ENCODE data around the gene RASA2.

DNA sequence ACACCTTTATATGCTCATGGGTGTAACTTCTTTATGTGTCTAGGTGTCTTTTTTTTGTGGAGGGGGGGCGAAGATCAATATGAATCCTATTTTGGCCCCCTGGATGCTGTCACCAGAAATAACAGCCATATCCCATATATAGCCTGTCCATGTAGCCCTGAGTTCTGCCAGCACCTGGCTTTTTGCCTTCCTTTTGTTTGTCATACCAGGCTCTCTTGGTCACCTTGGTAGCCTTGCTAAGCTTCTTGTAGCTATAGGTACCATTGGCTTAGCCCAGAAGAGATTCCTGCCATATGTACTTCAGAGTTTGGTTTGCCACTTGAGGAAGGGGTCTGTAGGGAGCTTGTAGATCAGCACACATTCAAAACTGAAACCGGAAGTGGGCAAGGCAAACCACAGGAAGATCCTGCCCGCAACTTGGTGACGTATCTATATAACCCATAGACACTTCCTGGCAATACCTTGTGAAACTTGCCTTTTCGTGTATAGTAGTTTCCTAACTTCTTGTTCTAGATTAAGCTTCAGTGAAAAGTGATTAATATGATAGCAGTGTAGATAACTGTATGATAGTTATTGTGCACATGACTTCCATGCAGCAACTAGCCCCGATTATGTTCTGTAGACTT, 11.9 kb downstream of the RASA2 start:
- TF ChIP-seq CTCF (IDR thresholded peaks at IDR 0.05): no peak
- TF ChIP-seq ZFX (IDR thresholded peaks at IDR 0.05; ENCODE audit: borderline replicate concordance): no peak

Measured in 22Rv1 (cell line).